Heart right ventricle (tissue), 16 donors: Measurements from ENCODE around the gene ANKRD6. TPM values are rescaled to one million over a fixed set of nuclear protein-coding genes. Genes with fewer than 3 reads are reported as not detected.

ENCODE experiments used
- ATAC-seq, 8 donors: fragments of 200-7000 bp; cut with Tn5 transposase; one replicate each; pipeline ENCODE4 v1.9.1; 2020; ENCODE audit warnings: mild to moderate bottlenecking in 8 of 8, moderate library complexity in 8 of 8, moderate number of reproducible peaks in 1 of 8
- DNase-seq, 2 donors: peaks; one replicate each; pipeline ENCODE4 v3.0.0-alpha.2; 2020
- H3K27ac ChIP-seq, 10 donors: fragments of 200-600 bp; sonication (generic) in 2 of 10; one replicate each; pipeline versions ENCODE4 v1.5.0 to v1.8.0; 2020 to 2022; ENCODE audit warnings: mild to moderate bottlenecking in 3 of 10
- H3K27me3 ChIP-seq, 7 donors: fragments of 200-600 bp; one replicate each; pipeline ENCODE4 v1.8.0; 2021 to 2022; ENCODE audit warnings: mild to moderate bottlenecking in 2 of 7
- H3K36me3 ChIP-seq, 9 donors: fragments of 200-600 bp; sonication (generic) in 1 of 9; one replicate each; pipeline versions ENCODE4 v1.5.0 to v1.8.0; 2020 to 2022; ENCODE audit warnings: mild to moderate bottlenecking in 2 of 9
- H3K4me1 ChIP-seq, 9 donors: fragments of 200-600 bp; sonication (generic) in 1 of 9; one replicate each; pipeline versions ENCODE4 v1.5.0 to v1.8.0; 2020 to 2022; ENCODE audit warnings: mild to moderate bottlenecking in 4 of 9
- H3K4me3 ChIP-seq, 10 donors: fragments of 200-600 bp; sonication (generic) in 2 of 10; one replicate each; pipeline versions ENCODE4 v1.5.0 to v1.8.0; 2020 to 2022; ENCODE audit warnings: mild to moderate bottlenecking in 7 of 10, moderate library complexity in 2 of 10
- H3K9me3 ChIP-seq, 11 donors: fragments of 200-600 bp in 10 of 11; sonication (generic) in 2 of 11; one replicate each; pipeline versions ENCODE4 v1.5.0 to v1.8.0; 2013 to 2022; ENCODE audit warnings: mild to moderate bottlenecking in 2 of 11, control low read depth in 1 of 11, moderate library complexity in 1 of 11
- CTCF ChIP-seq, 9 donors: fragments of 200-600 bp; sonication (generic) in 2 of 9; IDR thresholded peaks; one replicate each; pipeline versions ENCODE4 v1.5.0 to v1.8.0; 2021 to 2022; ENCODE audit warnings: antibody characterized with exemption in 9 of 9, mild to moderate bottlenecking in 5 of 9, moderate library complexity in 1 of 9
- WGBS, 2 donors: extraction: QIAGEN DNeasy Blood & Tissue Kit; methylation state at CpG; one replicate each; pipeline ENCODE4 v1.1.7; 2013; ENCODE audit warnings: inconsistent platforms in 1 of 2; 5-methylcytosine and 5-hydroxymethylcytosine counted together
- intact Hi-C, 10 donors: fragments of 100-400 bp; cut with DNase I; formaldehyde crosslinking; loops; one replicate each; pipeline versions ENCODE4 v1.11.1 to v1.14.2; 2022
- polyA plus RNA-seq, 2 donors: library from polyadenylated mRNA; stranded (reverse); fragments of 200-250 nt; gene quantifications; one replicate each; pipeline ENCODE4 v1.2.3, GENCODE V29; 2013
- total RNA-seq, 10 donors: library from RNA; stranded (reverse); fragmentation: NEBNext Ultra II Directional in 3 of 10; extraction: Animal tissue kit (Norgen Biotek cat#: 25700) in 3 of 10; gene quantifications; one replicate each; pipeline versions ENCODE4 v1.2.1 to v1.2.4, GENCODE V29; 2021 to 2023
- donor health status: Arrhythmogenic right ventricular cardiomyopathy.
- donor health status: ischemic (EF 13 %, LVEDD 7.1; RV severe dilation, severe dysfunction).
- donor health status: healthy with polysubstance abuse.
- donor health status: DM: no; HTN: yes; CAD: no.
- donor health status: DM: no; HTN: no; CAD: no.
- donor health status: ischemic (EF 25% LVEDD 6.9; RV normal size, moderate dysfunction).
- donor health status: ischemic (EF 25% LVEDD 5.7; RV mildly dilated, moderate dysfunction).
- donor health status: healthy.
- donor health status: DM: yes; HTN: yes; CAD: no.
- donor health status: Ischemic cardiomyopathy.
- donor health status: ischemic (EF 35%, LVEDD 5.7; RV mildly dilated, moderate dysfunction).
- donor health status: nonischemic (EF 11% LVEDD 7.7; RV severe dilation, severe dysfunction).
- donor health status: DM: yes; HTN: yes; CAD: no.
- donor health status: PGD.
- donor health status: ischemic (EF 29% LVEDD 5.4; RV normal size, mild dysfunction).
- donor health status: nonischemic (EF 23%, LVEDD 6.1; RV moderate dilation, normal function).

Gene ANKRD6
- total and polyA plus RNA-seq, 12 donors: 2.0 to 18.2 (median 9.6) TPM

- Histone ChIP-seq H3K27ac (no peak overlapping the region), H3K9me3 (no peaks in the 10 kb centered on the region), H3K4me3 (no peak overlapping the region), H3K36me3 (no peaks in the 10 kb centered on the region), H3K4me1 (no peaks in the 10 kb centered on the region), H3K27me3 (no peaks in the 10 kb centered on the region)
- WGBS, 2 donors: 70 to 76% methylated on average over 3 of the region's 3 CpGs
- no peak for DNase-seq
- TF ChIP-seq CTCF (IDR thresholded peaks at IDR 0.05): no peak
- intact Hi-C loops: no loop called here
- ATAC-seq: no peak
Observed at GRCh38 chr6:89542866-89543265, 109.9 kb downstream of the ANKRD6 start.

GRCh38 chr6:89547281-89547680 lies 114.3 kb downstream of the ANKRD6 start:
- Histone ChIP-seq H3K4me3 (no peak overlapping the region), H3K4me1 (peaks cover 0 to 10% (median 0%) of the 10 kb centered on the region in 9 donors), H3K27me3 (no peaks in the 10 kb centered on the region), H3K27ac (no peak overlapping the region), H3K36me3 (no peaks in the 10 kb centered on the region), H3K9me3 (no peaks in the 10 kb centered on the region)
- ATAC-seq: no peak
- 85 to 86% methylated on average over 5 of the region's 5 CpGs for WGBS, 2 donors
- intact Hi-C loops: no loop called here
- no peak for DNase-seq
- TF ChIP-seq CTCF (IDR thresholded peaks at IDR 0.05): no peak

- Histone ChIP-seq H3K4me1 (peaks cover 0 to 10% (median 0%) of the 10 kb centered on the region in 9 donors), H3K4me3 (no peak overlapping the region), H3K27me3 (no peaks in the 10 kb centered on the region), H3K9me3 (peaks cover 0 to 8% (median 0%) of the 10 kb centered on the region in 11 donors), H3K36me3 (no peaks in the 10 kb centered on the region), H3K27ac (no peak overlapping the region)
- intact Hi-C loops: no loop called here
- 78 to 80% methylated on average over 5 of the region's 5 CpGs for WGBS, 2 donors
- no peak for DNase-seq
- TF ChIP-seq CTCF (IDR thresholded peaks at IDR 0.05): no peak
- ATAC-seq: no peak
Observed at GRCh38 chr6:89553431-89553830, 120.5 kb downstream of the ANKRD6 start.

- Histone ChIP-seq H3K36me3 (no peaks in the 10 kb centered on the region), H3K27ac (no peak overlapping the region), H3K4me1 (peaks cover 0 to 10% (median 0%) of the 10 kb centered on the region in 9 donors), H3K27me3 (no peaks in the 10 kb centered on the region), H3K4me3 (no peak overlapping the region), H3K9me3 (peaks cover 0 to 8% (median 0%) of the 10 kb centered on the region in 11 donors)
- no peak for ATAC-seq
- intact Hi-C loops: no loop called here
- DNase-seq: no peak
- 89 to 91% methylated on average over 5 of the region's 5 CpGs for WGBS, 2 donors
- no peak for TF ChIP-seq CTCF (IDR thresholded peaks at IDR 0.05)
Observed at GRCh38 chr6:89554106-89554505, 121.2 kb downstream of the ANKRD6 start.
